GM19467 (cell line): ENCODE results near the gene MEIKIN.

Source experiments
- ATAC-seq: cut with Tn5 transposase; IDR thresholded peaks from one replicate; pipeline ENCODE4 v1.9.1; 2021; ENCODE audit warnings: mild to moderate bottlenecking, moderate library complexity; ENCODE audit not compliant: unreplicated experiment

Gene MEIKIN

DNA sequence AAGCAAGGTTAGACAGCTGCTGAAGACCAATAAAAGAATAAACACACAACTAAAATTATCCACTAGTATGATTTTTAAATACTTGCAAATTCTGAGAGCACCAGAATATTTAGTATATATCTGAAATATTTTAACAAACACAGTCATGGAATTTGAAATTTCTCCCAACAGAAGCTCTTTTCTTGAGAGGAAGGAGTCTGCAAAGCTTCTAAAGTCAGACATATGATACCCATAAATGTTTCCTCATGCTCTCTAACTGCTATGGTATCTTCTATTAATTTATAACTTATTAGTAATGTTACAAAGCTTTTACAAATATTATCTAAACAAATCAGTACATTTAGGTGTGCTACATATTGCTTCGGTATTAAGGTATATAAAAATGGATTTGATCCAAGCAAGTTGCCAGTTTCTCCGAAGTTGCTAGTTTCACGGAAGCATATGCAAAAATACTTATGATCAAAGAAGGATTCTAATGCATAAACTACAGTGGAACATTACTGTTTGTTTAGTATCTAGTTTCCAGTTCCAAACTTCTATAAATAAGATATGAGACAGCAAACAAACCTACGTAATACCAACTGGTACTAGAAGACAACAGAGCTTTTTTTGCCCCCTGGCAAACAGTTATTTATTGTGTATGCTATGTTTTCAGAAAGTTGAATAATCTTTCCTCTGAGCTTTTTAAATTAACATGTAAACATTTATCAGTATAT is 170.7 kb downstream of the MEIKIN start:
- ATAC-seq, result no peak

DNA sequence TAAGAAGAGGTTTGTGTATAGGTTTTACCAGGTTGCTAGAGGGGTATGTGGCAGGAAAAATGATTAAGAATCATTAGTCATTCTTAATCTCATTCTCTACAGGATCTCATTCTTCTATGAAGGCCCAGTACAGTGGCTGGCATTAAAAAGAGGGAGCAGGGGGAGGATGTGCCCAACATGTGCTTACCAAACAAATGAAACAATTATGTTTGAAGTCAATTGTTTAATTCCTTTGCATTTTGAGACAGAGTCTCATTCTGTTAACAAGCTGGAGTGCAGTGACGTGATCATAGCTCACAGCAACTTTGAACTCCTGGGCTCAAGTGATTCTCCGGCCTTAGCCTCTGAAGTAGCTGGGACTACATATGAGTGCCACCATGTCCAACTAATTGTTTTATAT is 171.7 kb downstream of the MEIKIN start:
- no peak for ATAC-seq

DNA sequence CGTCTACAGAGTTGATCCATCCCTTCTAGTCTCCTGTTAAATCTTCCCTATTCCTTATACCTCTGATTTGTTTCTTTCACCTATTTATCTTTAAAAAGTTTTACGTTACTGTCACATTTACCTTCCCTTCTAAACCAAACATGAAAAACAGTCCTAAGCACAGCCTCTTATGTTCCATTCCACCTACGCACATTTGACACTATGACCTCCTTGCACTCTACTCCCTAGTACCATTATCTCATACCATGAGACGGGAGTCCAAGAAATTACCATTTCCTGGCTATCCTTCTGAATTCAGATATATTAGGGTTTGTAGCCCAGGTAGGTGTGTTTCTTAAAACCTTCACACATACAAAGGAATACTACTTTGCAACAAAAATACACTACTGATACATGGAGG is 173.8 kb downstream of the MEIKIN start:
- no peak for ATAC-seq

DNA sequence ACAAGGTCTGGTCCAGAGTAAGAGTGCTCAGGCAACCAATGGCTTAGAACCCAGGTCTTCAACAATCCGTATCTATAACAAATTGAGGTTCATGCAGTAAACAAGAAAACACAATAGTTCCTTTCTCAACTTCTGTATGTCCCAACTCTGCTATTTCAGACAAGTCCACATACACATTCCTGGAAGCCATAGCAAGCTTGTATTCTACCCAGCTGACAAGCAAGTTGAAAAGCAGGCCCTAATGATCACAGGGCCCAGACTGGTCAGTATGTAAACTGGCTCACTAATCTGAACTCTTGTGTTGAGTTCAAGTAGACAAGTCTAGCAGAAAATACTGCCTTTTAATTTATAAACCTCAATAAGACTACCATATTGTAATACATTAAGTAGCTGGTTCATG is 175.5 kb downstream of the MEIKIN start:
- no peak for ATAC-seq

DNA sequence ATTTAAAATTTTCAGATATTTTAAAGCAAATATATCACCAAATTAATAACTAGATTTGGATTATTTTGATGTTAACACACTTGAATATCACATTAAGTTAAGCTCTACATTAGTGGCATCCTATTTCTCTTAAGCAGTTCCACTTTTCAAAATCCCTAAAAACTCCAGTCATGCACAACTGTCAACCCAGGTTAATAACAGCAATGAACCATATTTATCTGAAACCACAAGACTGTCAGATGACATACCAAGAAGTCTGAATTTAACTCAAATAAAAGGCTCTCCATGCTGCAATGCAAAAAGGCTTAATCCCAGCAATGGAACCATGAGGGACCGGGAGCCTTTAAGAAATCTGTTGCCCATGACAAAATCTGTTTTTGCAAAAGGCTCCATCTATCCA is 176.1 kb downstream of the MEIKIN start:
- ATAC-seq, result no peak

DNA sequence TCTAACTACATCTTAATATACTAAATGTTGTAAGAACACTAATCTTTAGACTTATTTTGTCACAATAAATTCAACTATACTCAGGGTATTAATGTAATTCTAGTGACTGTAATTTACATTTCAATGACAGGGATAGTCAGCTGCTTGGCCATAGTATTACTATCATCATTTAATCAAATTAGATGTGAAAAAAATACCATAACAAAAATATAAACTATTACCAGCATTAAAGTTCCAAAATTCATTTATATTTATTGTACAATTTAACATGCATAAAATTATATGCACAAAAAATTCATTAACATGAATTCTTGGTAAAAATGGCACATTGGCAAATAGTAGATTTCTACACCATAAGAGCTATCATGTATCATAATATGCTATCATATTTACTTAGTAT is 177.6 kb downstream of the MEIKIN start:
- no peak for ATAC-seq

DNA sequence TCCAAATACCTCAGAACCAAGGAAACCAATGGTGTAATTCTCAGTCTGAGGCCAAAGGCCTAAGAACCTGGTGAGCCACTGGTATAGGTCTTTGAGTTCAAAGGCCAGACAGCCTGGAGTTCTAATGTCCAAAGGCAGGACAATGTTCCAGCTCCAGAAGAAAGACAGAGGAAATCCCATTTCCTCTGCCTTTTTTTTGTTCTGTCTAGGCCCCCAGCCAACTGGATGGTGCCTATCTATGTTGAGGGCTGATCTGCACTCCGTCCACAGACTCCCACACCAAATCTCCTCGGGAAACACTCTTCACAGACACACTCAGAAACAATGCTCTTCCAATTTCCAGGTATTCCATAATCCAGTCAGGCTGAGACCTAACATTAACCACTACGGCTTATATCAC is 178.8 kb downstream of the MEIKIN start:
- ATAC-seq, result no peak

DNA sequence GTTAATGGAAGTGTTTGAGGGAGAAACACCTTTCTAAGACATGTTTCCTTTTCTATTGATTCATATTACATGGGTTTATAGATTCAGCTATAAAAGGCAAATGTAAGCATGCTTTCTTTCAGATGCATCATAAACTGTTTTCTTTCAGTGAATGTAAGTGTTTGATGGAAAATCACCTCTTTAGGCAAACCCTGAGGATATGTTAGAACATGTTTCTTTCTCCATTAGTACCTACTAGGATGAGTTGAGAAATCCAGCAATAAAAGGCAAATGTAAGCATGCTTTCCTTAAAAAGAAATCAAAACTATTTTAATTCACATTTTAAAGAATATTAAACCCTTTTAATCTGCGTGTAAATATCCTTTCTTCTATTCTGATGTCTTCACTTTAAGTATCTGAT is 180.2 kb downstream of the MEIKIN start:
- no peak for ATAC-seq

DNA sequence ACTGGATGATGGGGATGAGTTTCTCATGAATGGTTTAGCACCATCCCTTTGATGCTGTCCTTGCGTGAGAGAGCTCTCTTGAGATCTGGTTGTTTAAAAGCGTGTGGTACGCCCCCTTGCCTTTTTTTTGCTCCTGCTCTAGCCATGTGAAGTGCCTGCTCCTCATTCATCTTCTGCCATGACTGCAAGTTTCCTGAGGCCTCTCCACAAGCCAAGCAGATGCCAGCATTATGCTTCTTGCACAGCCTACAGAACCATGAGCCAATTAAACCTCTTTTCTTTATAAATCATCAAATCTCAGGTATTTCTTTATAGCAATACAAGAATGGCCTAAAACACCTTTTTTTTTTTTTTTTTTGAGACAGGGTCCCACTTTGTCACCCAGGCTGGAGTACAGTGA is 181.5 kb downstream of the MEIKIN start:
- ATAC-seq, result no peak

DNA sequence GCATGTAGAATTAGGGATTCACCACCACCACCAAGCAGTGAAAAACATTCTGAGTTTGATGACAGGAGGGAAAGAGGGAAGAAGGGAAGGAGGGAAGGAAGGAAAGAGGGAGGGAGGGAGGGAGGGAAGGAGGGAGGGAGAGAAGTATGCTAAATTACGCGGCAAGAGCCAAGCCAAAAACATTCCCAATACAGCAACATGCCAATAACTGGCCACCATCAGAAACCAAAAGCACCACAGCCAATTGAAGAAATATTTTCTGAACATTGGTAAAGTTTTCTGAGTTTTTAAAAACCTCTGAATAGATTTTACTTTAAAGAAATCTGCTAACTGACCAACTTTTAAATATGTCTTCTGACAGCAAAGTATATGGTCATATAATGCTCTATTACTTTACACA is 184.7 kb downstream of the MEIKIN start:
- no peak for ATAC-seq

DNA sequence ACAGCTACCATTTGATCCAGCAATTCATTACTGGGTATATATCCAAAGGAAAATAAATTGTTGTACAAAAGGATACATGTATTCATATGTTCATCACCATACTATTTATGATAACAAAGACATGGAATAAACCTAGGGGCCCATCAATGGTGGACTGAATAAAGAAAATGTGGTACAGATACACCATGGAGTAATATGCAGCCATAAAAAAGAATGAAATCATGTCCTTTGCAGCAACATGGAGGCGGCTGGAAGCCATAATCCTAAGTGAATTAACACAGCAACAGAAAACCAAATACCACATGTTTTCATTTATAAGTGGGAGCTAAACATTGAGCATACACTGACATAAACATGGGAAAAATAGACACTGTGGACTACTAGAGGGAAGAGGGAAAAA is 185.8 kb downstream of the MEIKIN start:
- ATAC-seq, result no peak

DNA sequence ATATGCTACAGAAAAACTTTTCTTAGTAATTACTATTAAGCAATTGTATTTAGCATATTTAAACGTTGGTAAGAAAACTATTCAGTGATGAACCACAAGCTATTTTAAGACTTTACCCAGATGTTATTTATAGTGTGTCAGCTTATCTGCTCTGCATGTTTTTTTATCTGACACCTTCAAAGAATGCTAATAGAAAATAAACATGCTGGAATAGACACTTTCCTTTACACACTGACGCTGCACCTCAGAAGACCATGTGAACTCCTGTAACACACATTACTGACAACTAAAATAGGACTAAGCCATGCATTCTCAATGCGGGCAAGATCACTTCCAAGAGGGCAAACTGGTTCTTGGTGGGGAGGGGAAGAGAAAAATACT is 187.0 kb downstream of the MEIKIN start:
- no peak for ATAC-seq

DNA sequence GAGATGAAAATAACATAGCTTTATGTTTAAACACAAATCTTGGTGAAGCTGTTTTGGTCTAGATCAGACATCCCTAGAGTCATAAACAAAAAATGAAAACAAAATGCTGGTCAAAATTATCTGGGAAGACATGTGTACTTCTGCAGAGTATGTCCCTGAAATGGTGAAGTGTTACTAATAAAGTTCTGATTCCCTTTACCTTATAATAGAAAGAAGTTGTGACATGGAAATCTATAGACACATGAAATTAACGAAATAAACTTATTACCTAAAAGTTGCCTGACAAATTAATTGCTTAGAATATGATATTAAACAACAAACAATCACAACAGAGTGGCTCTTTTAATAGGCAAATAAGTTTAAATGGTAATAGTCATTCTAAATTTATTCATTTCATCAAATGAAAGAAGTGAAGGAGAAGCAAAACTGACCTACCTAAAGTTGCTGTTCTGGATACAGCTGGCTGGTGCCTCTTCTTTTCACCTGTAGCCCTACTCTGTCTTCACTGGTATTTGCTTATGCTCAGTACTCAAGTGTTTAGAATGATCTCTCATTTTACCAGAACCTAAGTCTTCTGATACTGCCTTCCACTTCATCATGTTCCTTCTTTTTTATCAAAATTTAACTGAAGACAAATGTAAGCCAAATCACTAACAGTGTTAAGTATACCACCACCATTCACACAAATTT is 187.5 kb downstream of the MEIKIN start:
- ATAC-seq, result no peak
